IPS-15b (cell line): Measurements from ENCODE around the gene NELL1.

ENCODE experiments used
- H3K27me3 ChIP-seq: one replicate; pipeline ENCODE4 v1.6.1; 2013; ENCODE audit warnings: low read length; ENCODE audit not compliant: control insufficient read depth, insufficient read depth
- H3K36me3 ChIP-seq: one replicate; pipeline ENCODE4 v1.6.1; 2013; ENCODE audit warnings: low read length; ENCODE audit not compliant: control insufficient read depth, insufficient read depth
- H3K4me1 ChIP-seq: one replicate; pipeline ENCODE4 v1.6.1; 2013; ENCODE audit warnings: mild to moderate bottlenecking, low read length; ENCODE audit not compliant: control insufficient read depth, insufficient read depth
- H3K4me3 ChIP-seq: one replicate; pipeline ENCODE4 v1.5.1; 2013; ENCODE audit warnings: low read depth, low read length
- H3K9ac ChIP-seq: one replicate; pipeline ENCODE4 v1.6.1; 2013; ENCODE audit warnings: low read depth, mild to moderate bottlenecking, low read length
- H3K9me3 ChIP-seq: one replicate; pipeline ENCODE4 v1.6.1; 2013; ENCODE audit warnings: mild to moderate bottlenecking, low read length; ENCODE audit not compliant: control insufficient read depth, insufficient read depth

NELL1 gene

GRCh38 chr11:21007297-21007696, 337.9 kb downstream of the NELL1 start:
- H3K36me3 ChIP-seq, result no peaks in the 10 kb centered on the region
- peaks cover 15% of the 10 kb centered on the region for H3K4me1 ChIP-seq
- H3K9me3 ChIP-seq, result no peaks in the 10 kb centered on the region
- no peak overlapping the region for H3K9ac ChIP-seq
- no peaks in the 10 kb centered on the region for H3K27me3 ChIP-seq
- H3K4me3 ChIP-seq, result no peak overlapping the region

- no peaks in the 10 kb centered on the region for H3K27me3 ChIP-seq
- H3K9me3 ChIP-seq, result no peaks in the 10 kb centered on the region
- H3K4me1 ChIP-seq, result no peaks in the 10 kb centered on the region
- no peak overlapping the region for H3K9ac ChIP-seq
- H3K36me3 ChIP-seq, result no peaks in the 10 kb centered on the region
- no peak overlapping the region for H3K4me3 ChIP-seq
Measured at GRCh38 chr11:21018248-21018647, 348.9 kb downstream of the NELL1 start.

GRCh38 chr11:21026685-21027084, 357.3 kb downstream of the NELL1 start:
- Histone ChIP-seq H3K9ac (no peak overlapping the region), H3K36me3 (no peaks in the 10 kb centered on the region), H3K9me3 (no peaks in the 10 kb centered on the region), H3K4me3 (no peak overlapping the region), H3K27me3 (no peaks in the 10 kb centered on the region), H3K4me1 (no peaks in the 10 kb centered on the region)

- Histone ChIP-seq H3K27me3 (no peaks in the 10 kb centered on the region), H3K36me3 (no peaks in the 10 kb centered on the region), H3K4me3 (no peak overlapping the region), H3K9me3 (no peaks in the 10 kb centered on the region), H3K4me1 (no peaks in the 10 kb centered on the region), H3K9ac (no peak overlapping the region)
Measured at GRCh38 chr11:21037850-21038249, 368.5 kb downstream of the NELL1 start.

- Histone ChIP-seq H3K4me1 (no peaks in the 10 kb centered on the region), H3K27me3 (no peaks in the 10 kb centered on the region)
Measured at GRCh38 chr11:21038801-21039200, 369.4 kb downstream of the NELL1 start.

GRCh38 chr11:21040630-21041029, 371.2 kb downstream of the NELL1 start:
- H3K36me3 ChIP-seq, result no peaks in the 10 kb centered on the region

More at GRCh38 chr11:21038801-21039200, 369.4 kb downstream of the NELL1 start:
- Histone ChIP-seq H3K9me3 (no peaks in the 10 kb centered on the region), H3K4me3 (no peak overlapping the region), H3K9ac (no peak overlapping the region), H3K36me3 (no peaks in the 10 kb centered on the region)

GRCh38 chr11:21048626-21049025, 379.2 kb downstream of the NELL1 start:
- Histone ChIP-seq H3K9me3 (no peaks in the 10 kb centered on the region), H3K4me3 (no peak overlapping the region), H3K36me3 (no peaks in the 10 kb centered on the region), H3K4me1 (no peaks in the 10 kb centered on the region), H3K27me3 (no peaks in the 10 kb centered on the region), H3K9ac (no peak overlapping the region)

More at GRCh38 chr11:21040630-21041029, 371.2 kb downstream of the NELL1 start:
- H3K27me3 ChIP-seq, result no peaks in the 10 kb centered on the region
- no peak overlapping the region for H3K9ac ChIP-seq
- H3K4me3 ChIP-seq, result no peak overlapping the region
- H3K9me3 ChIP-seq, result no peaks in the 10 kb centered on the region
- H3K4me1 ChIP-seq, result no peaks in the 10 kb centered on the region

- no peak overlapping the region for H3K9ac ChIP-seq
- no peaks in the 10 kb centered on the region for H3K9me3 ChIP-seq
- H3K36me3 ChIP-seq, result no peaks in the 10 kb centered on the region
Measured at GRCh38 chr11:21053466-21053865, 384.1 kb downstream of the NELL1 start.

GRCh38 chr11:21056644-21057043, 387.3 kb downstream of the NELL1 start:
- Histone ChIP-seq H3K9ac (no peak overlapping the region), H3K4me1 (no peaks in the 10 kb centered on the region), H3K9me3 (no peaks in the 10 kb centered on the region), H3K36me3 (no peaks in the 10 kb centered on the region), H3K27me3 (no peaks in the 10 kb centered on the region), H3K4me3 (no peak overlapping the region)

More at GRCh38 chr11:21053466-21053865, 384.1 kb downstream of the NELL1 start:
- H3K4me1 ChIP-seq, result no peaks in the 10 kb centered on the region
- H3K27me3 ChIP-seq, result no peaks in the 10 kb centered on the region
- H3K4me3 ChIP-seq, result no peak overlapping the region

- Histone ChIP-seq H3K4me1 (no peaks in the 10 kb centered on the region), H3K9ac (no peak overlapping the region), H3K27me3 (no peaks in the 10 kb centered on the region), H3K9me3 (no peaks in the 10 kb centered on the region), H3K4me3 (no peak overlapping the region), H3K36me3 (peaks cover 3% of the 10 kb centered on the region)
Measured at GRCh38 chr11:21059879-21060278, 390.5 kb downstream of the NELL1 start.

GRCh38 chr11:21066030-21066429, 396.6 kb downstream of the NELL1 start:
- no peaks in the 10 kb centered on the region for H3K27me3 ChIP-seq
- peaks cover 3% of the 10 kb centered on the region for H3K36me3 ChIP-seq
- no peak overlapping the region for H3K4me3 ChIP-seq
- H3K4me1 ChIP-seq, result peaks cover 7% of the 10 kb centered on the region
- H3K9me3 ChIP-seq, result no peaks in the 10 kb centered on the region
- H3K9ac ChIP-seq, result no peak overlapping the region

- Histone ChIP-seq H3K9me3 (no peaks in the 10 kb centered on the region), H3K27me3 (no peaks in the 10 kb centered on the region), H3K36me3 (no peaks in the 10 kb centered on the region), H3K4me1 (peaks cover 7% of the 10 kb centered on the region), H3K4me3 (no peak overlapping the region), H3K9ac (no peak overlapping the region)
Measured at GRCh38 chr11:21068886-21069285, 399.5 kb downstream of the NELL1 start.
